SK-N-DZ (cell line): ENCODE data around the gene SORCS1.
A peak's percentile ranks its signal among the peaks of the same experiment; 100 is the strongest.

ENCODE experiments used
- DNase-seq: peaks from one replicate; pipeline ENCODE4 v3.0.0-alpha.2; 2015; ENCODE audit warnings: low spot score

Gene SORCS1

GRCh38 chr10:107104026-107104652 lies 60.4 kb downstream of the SORCS1 start:
- DNase-seq = peak; percentile 80

GRCh38 chr10:107103174-107104025 lies 61.1 kb downstream of the SORCS1 start:
- peak; percentile 95 for DNase-seq

DNA sequence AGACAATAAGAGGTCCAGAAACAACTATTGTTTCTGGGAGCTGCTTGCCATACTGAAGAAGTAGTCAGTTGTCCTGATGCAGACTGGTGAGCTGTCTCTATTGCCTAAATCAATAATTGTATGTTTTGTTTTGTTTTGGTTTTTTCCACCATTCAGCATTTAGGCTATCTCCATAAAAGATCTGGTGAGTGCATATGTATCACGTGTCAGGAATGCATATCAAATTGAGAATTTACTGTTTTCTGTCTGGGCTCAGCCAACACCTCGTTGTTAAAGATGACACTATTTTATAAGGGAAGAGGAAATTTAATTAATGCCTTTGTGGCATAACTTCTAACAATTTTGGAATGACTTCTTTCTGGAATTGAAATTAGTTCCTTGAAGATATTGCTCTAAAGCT lies 66.2 kb downstream of the SORCS1 start:
- no peak for DNase-seq

GRCh38 chr10:107094824-107095522 lies 69.5 kb downstream of the SORCS1 start:
- no peak for DNase-seq

GRCh38 chr10:107092321-107092720 lies 72.2 kb downstream of the SORCS1 start:
- DNase-seq = no peak

GRCh38 chr10:107091126-107091525 lies 73.4 kb downstream of the SORCS1 start:
- DNase-seq = no peak

- no peak for DNase-seq
These were observed 78.6 kb downstream of the SORCS1 start for GRCh38 chr10:107085665-107086525.

- DNase-seq = no peak
These were observed 81.0 kb downstream of the SORCS1 start for GRCh38 chr10:107083388-107084009.

- DNase-seq = no peak
These were observed 82.9 kb downstream of the SORCS1 start for GRCh38 chr10:107081644-107082043.

- DNase-seq = no peak
These were observed 89.4 kb downstream of the SORCS1 start for GRCh38 chr10:107075117-107075516.

DNA sequence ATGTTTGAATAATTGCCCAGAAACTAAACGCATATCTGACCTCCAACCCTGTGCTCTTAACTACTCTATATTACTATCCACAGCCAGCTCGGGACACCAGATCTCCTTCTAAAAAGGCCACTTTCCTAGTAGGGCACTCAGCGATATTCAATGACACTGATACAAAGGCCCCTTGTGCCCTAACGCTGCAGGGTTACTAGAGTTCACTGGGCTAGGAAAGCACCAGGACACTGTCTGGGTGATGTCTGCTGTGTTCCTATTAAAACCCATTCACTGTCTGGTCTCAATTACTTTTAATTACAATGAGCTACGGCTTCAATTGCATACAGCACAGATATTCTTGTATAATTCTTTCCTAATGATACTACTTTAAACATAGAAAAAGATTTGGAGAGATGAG lies 91.7 kb downstream of the SORCS1 start:
- DNase-seq = peak; percentile 52

DNA sequence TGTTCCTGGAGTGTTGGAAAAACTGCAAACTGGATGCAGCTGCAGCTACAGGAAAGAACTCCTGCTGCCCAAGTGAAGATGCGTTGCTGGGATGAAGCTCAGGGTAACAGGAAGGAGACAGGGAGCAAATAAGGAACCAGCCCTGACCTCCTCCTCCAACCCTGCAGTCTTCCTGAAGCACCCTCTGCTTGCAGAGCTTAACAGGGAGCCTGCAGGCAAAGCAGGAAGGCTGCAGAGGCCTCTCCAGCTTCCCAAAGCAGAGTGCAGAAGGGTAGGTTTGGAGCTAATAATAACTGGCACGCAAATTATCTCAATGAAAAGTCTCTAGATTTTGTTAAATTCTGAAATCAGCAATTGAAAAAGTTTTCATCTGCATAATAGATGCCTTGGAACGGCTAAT lies 92.5 kb downstream of the SORCS1 start:
- DNase-seq = no peak

GRCh38 chr10:107071301-107071700 lies 93.2 kb downstream of the SORCS1 start:
- DNase-seq = no peak

GRCh38 chr10:107067843-107068242 lies 96.7 kb downstream of the SORCS1 start:
- no peak for DNase-seq

DNA sequence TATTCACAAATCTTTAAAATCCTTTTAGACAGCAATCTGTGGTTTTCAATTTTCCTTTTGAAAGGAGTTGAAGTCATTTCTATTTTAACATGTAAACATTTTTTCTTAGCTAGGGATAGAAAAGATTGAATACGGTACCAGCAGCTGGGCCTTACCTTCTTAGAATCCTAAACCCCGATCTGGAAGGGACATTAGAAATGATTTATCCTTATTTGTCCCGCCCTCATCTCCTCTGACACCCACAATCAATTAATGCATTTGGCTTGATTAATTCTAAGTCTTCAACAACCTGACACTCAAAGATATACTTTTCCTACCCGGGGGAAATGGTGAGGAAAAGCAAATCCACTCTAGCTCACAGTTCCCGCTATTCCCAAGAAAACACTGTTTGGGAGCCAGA lies 100.4 kb downstream of the SORCS1 start:
- DNase-seq = no peak

DNA sequence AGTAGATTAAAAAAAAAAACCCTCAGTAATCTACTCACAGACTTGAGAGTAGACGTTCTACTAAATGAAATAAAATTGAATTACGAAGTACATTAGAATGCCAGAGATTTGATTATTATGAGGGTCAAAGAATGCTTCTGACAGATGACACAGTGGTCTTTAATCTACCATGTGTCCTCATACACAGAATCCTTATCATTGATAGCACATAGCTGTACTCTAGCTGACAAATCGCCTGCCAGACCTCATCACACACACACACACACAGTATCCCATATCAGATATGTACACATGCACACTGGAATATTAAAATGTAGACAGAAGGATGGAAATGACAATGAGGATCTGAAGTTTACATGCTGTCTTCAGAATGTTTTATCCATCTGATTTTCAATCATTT lies 104.6 kb downstream of the SORCS1 start:
- DNase-seq = peak; percentile 83

DNA sequence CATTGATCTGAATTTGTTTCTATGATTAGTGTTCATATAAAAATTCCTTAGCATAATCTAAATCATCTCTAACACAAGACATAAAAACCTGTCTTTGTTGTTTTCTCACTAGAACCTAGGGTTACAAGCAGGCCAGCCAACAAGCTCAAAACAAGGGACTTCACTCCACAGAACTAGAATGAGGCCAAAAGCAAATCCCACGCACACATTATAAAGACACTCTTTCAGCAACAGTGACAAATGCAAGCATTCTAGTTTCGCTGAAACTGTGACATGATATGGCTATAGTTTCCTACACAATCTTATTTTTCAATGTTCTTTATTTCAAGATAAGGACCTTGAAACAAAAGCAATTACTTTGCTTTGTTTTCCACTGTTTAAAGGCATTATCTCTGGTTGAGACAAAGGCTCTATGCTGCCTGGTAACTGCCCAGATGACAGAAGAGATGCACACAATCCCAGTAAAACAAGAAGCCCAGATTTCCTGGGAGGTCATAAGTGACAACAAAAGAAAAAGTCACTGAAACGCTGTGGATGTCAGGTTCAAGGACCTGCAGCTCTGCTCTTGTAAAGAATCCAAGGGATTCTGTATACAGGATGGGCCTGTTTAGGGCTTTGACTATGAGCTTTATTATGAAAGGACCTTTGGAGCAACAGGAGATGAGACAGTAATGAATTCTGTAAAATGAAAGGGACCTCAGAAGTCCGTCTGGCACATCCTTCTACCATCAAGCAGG lies 105.3 kb downstream of the SORCS1 start:
- DNase-seq = no peak

DNA sequence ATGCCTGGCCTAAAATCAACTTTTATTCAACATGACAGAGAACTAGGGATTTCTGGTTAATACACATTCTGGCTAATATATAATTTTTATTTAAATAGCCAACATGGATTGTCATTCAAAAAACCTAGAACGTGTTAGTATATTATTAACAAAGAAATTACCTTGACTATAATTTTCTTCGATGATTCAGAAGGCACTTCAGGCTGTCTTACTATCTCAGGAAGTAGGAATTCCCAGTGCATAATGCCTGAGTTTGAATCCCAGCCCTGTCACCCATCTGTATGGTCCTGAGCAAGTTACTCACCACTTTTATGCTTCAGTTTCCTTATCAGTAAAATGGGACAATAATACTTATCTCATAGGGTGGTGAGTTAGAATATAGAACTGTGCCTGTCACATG lies 106.2 kb downstream of the SORCS1 start:
- DNase-seq = no peak

- no peak for DNase-seq
These were observed 108.3 kb downstream of the SORCS1 start for GRCh38 chr10:107056182-107056581.

- DNase-seq = no peak
These were observed 109.9 kb downstream of the SORCS1 start for GRCh38 chr10:107054469-107055156.
